K562 (cell line): Measurements from ENCODE around the gene THAP11. TPM values are rescaled to one million over a fixed set of nuclear protein-coding genes. Genes with fewer than 3 reads are reported as not detected.
A peak's percentile ranks its signal among the peaks of the same experiment; 100 is the strongest.

ENCODE experiments used
- ATAC-seq: fragments of 200-7000 bp; cut with Tn5 transposase; 3 replicates; pipeline ENCODE4 v1.9.1; 2020; ENCODE audit warnings: moderate library complexity
- BruUV-seq: library from RNA; stranded (reverse); fragments of 400-500 nt; replicated peaks from 2 replicates; lab custom pipeline; 2021; lab: Mats Ljungman, UMichigan
- CTCF ChIA-PET: fragments of 300-600 bp; formaldehyde crosslinking; extraction: SDS; loops from one replicate; lab custom pipeline; 2021; ENCODE audit warnings: low intra/inter-chr PET ratio; lab: Yijun Ruan, JAX
- POLR2A ChIA-PET: fragments of 300-600, 350-650 bp; sonication (Branson Sonifier 250); formaldehyde crosslinking; extraction: SDS; loops from one replicate; lab custom pipeline; 2021; ENCODE audit warnings: antibody characterized with exemption, inconsistent platforms; lab: Yijun Ruan, JAX
- DNase-seq, 4 experiments: peaks; one replicate each; pipeline versions ENCODE4 v3.0.0 to v3.0.0-alpha.2; 2011 to 2018; ENCODE audit warnings: low spot score in 3 of 4, mixed read lengths in 3 of 4; ENCODE audit errors: extremely low read depth in 1 of 4
- FAIRE-seq: peaks from 2 replicates; lab custom pipeline; 2011; peaks lifted over from hg19 to GRCh38; lab: Jason Lieb, UNC
- H2AFZ ChIP-seq: 2 replicates; pipeline ENCODE4 v1.6.0; 2011; ENCODE audit warnings: low read depth, low read length, control low read depth, inconsistent platforms
- H3K27ac ChIP-seq: fragments of 200-600 bp; 3 replicates; pipeline ENCODE4 v1.8.0; 2011; ENCODE audit warnings: low read depth, mild to moderate bottlenecking, control low read depth, inconsistent platforms, low read length, moderate library complexity, mixed read lengths; ENCODE audit errors: extremely low read depth
- H3K27me3 ChIP-seq, 2 experiments: fragments of 300-600 bp in 1 of 2; 2 replicates in 1 of 2; 3 replicates in 1 of 2; pipeline versions ENCODE4 v1.6.0 to v1.8.0; 2011; ENCODE audit warnings: inconsistent platforms in 2 of 2, low read length in 2 of 2, mild to moderate bottlenecking in 1 of 2, mixed read lengths in 1 of 2, moderate library complexity in 1 of 2; ENCODE audit not compliant: control insufficient read depth in 2 of 2, insufficient read depth in 2 of 2
- H3K36me3 ChIP-seq: fragments of 300-600 bp; 3 replicates; pipeline ENCODE4 v1.8.0; 2011; ENCODE audit warnings: mild to moderate bottlenecking, low read length, inconsistent platforms; ENCODE audit not compliant: control insufficient read depth, insufficient read depth
- H3K4me1 ChIP-seq, 2 experiments: fragments of 200-600 bp in 1 of 2; replicated peaks in 1 of 2; 2 replicates in 1 of 2; 3 replicates in 1 of 2; pipeline versions ENCODE4 v1.5.1 to v1.8.0; 2011; ENCODE audit warnings: inconsistent platforms in 2 of 2, low read length in 2 of 2, mild to moderate bottlenecking in 1 of 2, mixed read lengths in 1 of 2, moderate library complexity in 1 of 2; ENCODE audit not compliant: control insufficient read depth in 2 of 2, insufficient read depth in 2 of 2
- H3K4me2 ChIP-seq: 2 replicates; pipeline ENCODE4 v1.6.1; 2011; ENCODE audit warnings: low read length, control low read depth, inconsistent platforms, mixed read lengths; ENCODE audit not compliant: insufficient read depth
- H3K4me3 ChIP-seq: fragments of 200-600 bp; sonication (generic), shearing (Covaris generic); 2 replicates; pipeline ENCODE4 v1.5.1; 2016; ENCODE audit warnings: control low read depth, inconsistent platforms
- H3K79me2 ChIP-seq: fragments of 200-600 bp; 3 replicates; pipeline ENCODE4 v1.8.0; 2011; ENCODE audit warnings: low read length, inconsistent platforms; ENCODE audit not compliant: control insufficient read depth, insufficient read depth
- H3K9ac ChIP-seq, 2 experiments: 2 replicates each; pipeline versions ENCODE4 v1.6.0 to v1.6.1; 2011; ENCODE audit warnings: low read depth in 2 of 2, low read length in 2 of 2, control low read depth in 1 of 2, inconsistent platforms in 1 of 2, mild to moderate bottlenecking in 1 of 2, mixed read lengths in 1 of 2; ENCODE audit not compliant: insufficient read depth in 1 of 2
- H3K9me1 ChIP-seq: one replicate; pipeline ENCODE4 v1.6.0; 2011; ENCODE audit warnings: inconsistent platforms, mild to moderate bottlenecking, low read length, moderate library complexity; ENCODE audit not compliant: control insufficient read depth, insufficient read depth
- H3K9me3 ChIP-seq: replicated peaks from 2 replicates; pipeline ENCODE4 v1.5.1; 2011; ENCODE audit warnings: low read depth, low read length, inconsistent platforms; ENCODE audit not compliant: control insufficient read depth, insufficient read depth
- H4K20me1 ChIP-seq: replicated peaks from 2 replicates; pipeline ENCODE4 v1.6.1; 2011; ENCODE audit warnings: low read length, inconsistent platforms, mixed read lengths; ENCODE audit not compliant: control insufficient read depth, insufficient read depth
- NFRKB ChIP-seq: fragments of 450-650 bp; IDR thresholded peaks from 2 replicates; pipeline ENCODE4 v1.6.1; 2016; ENCODE audit warnings: low read depth
- WGBS: fragments of 100-300 bp; shearing (Covaris generic); methylation state at CpG from one replicate; pipeline ENCODE4 v1.1.6; 2016; ENCODE audit warnings: low coverage, mixed read lengths; ENCODE audit not compliant: insufficient coverage; ENCODE audit errors: missing lambda C conversion rate; 5-methylcytosine and 5-hydroxymethylcytosine counted together
- in situ Hi-C: fragments of 300-500 bp; cut with MboI; formaldehyde crosslinking; loops from 4 replicates; pipeline ENCODE4 v1.15.0; 2018; ENCODE audit warnings: inconsistent platforms, mixed read lengths
- intact Hi-C: fragments of 100-400 bp; cut with micrococcal nuclease; formaldehyde crosslinking; loops from 2 replicates; pipeline ENCODE4 v1.14.2; 2022
- polyA plus RNA-seq, 8 experiments: library from polyadenylated mRNA; depleted of rRNA in 4 of 8; stranded (reverse) in 5 of 8; unstranded in 3 of 8; fragments of >200 nt; fragmentation: Nextera tagmentation in 2 of 8; fragmentation: Illumina TruSeq in 1 of 8; extraction: Ambion mirVana in 2 of 8; extraction: Trizol in 1 of 8; gene quantifications; 2 replicates each; pipeline versions ENCODE4 v1.2.1 to v1.2.3, GENCODE V29; 2011 to 2014; ENCODE audit warnings: inconsistent platforms in 1 of 8, missing spikeins in 1 of 8
- total RNA-seq, 7 experiments: library from RNA; depleted of rRNA in 6 of 7; stranded (reverse); fragments of >200 nt in 6 of 7; fragmentation: Illumina TruSeq in 2 of 7; extraction: Trizol in 2 of 7; gene quantifications; 2 replicates each; pipeline versions ENCODE4 v1.2.1 to v1.2.3, GENCODE V29; 2011 to 2021; ENCODE audit warnings: low replicate concordance in 1 of 7
- TF ChIP-seq, protein P1 (sequence below), 2 experiments: IDR thresholded peaks; 2 replicates each; pipeline ENCODE4 v1.6.1; 2011; ENCODE audit warnings: borderline replicate concordance in 1 of 2, control low read depth in 1 of 2, low read depth in 1 of 2, low read length in 1 of 2, mild to moderate bottlenecking in 1 of 2, mixed read lengths in 1 of 2, moderate library complexity in 1 of 2; ENCODE audit not compliant: insufficient read depth in 1 of 2, insufficient read length in 1 of 2, poor library complexity in 1 of 2, severe bottlenecking in 1 of 2; ENCODE audit errors: extremely low read depth in 1 of 2
- TF ChIP-seq, protein P2 (sequence below): fragments of 450-650 bp; IDR thresholded peaks from 2 replicates; pipeline ENCODE4 v1.6.1; 2018; ENCODE audit not compliant: partially characterized antibody

Gene THAP11
- total and polyA plus RNA-seq, 9 of the 15 experiments (the other 6 are each of a cell fraction or from before 2014, with no cell fraction given), result 2.4 to 31.6 (median 21.4) TPM

DNA sequence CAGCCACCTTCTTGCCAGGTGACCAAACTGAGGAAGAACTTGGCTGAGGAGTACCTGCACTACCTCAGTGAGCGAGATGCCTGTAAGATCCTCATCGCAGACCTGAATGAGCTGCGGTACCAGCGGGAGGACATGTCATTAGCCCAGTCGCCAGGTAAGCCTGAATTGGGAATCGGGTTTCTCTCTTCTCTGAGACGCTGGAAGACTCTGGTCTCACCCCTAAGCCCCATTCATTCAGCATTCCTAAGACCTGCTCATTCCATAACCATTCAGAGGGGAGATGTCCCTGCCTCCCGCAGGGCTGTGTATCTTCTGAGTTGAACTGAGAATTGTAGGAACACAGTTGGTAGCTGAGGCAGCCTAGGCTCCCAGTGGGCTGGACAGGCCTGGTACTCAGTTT lies 17.0 kb upstream of the THAP11 start:
- in situ Hi-C loops (no loop called here), intact Hi-C loops (no loop called here)
- Histone ChIP-seq H3K4me2 (no peak overlapping the region), H2AFZ (no peak overlapping the region), H3K9me3 (no peaks in the 10 kb centered on the region), H3K27ac (no peak overlapping the region), H3K9ac (peak overlapping the region in 1 of 2 experiments; percentile 76; a peak in 1 of 4 replicates), H3K36me3 (peaks cover 34% of the 10 kb centered on the region; the same call in 2 of the 3 replicates), H3K4me3 (no peak overlapping the region), H3K27me3 (no peaks in the 10 kb centered on the region), H4K20me1 (no peaks in the 10 kb centered on the region; the same call in 1 of the 2 replicates), H3K79me2 (no peaks in the 10 kb centered on the region), H3K4me1 (peaks cover 0 to 13% of the 10 kb centered on the region in 2 experiments; a peak in 2 of 5 replicates), H3K9me1 (peaks cover 5% of the 10 kb centered on the region)
- no peak for ATAC-seq
- BruUV-seq, result no TSS peak
- WGBS, result 44% methylated on average over 8 of the region's 8 CpGs
- POLR2A ChIA-PET, result interaction anchor here (0.7 to 3.2 kb wide), 2 partner anchors 9 to 44 kb away, joined by 4 to 19 read pairs; no protein-coding TSS in a partner anchor
- FAIRE-seq, result no peak
- TF ChIP-seq NFRKB, result no peak
- TF ChIP-seq, protein P1, sequence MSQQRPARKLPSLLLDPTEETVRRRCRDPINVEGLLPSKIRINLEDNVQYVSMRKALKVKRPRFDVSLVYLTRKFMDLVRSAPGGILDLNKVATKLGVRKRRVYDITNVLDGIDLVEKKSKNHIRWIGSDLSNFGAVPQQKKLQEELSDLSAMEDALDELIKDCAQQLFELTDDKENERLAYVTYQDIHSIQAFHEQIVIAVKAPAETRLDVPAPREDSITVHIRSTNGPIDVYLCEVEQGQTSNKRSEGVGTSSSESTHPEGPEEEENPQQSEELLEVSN (IDR thresholded peaks at IDR 0.05; ENCODE audit: borderline replicate concordance in 1 of 2, extremely low read depth in 1 of 2, insufficient read depth in 1 of 2, insufficient read length in 1 of 2, low read depth in 1 of 2, low read length in 1 of 2, poor library complexity in 1 of 2, severe bottlenecking in 1 of 2), result no peak
- TF ChIP-seq, protein P2, sequence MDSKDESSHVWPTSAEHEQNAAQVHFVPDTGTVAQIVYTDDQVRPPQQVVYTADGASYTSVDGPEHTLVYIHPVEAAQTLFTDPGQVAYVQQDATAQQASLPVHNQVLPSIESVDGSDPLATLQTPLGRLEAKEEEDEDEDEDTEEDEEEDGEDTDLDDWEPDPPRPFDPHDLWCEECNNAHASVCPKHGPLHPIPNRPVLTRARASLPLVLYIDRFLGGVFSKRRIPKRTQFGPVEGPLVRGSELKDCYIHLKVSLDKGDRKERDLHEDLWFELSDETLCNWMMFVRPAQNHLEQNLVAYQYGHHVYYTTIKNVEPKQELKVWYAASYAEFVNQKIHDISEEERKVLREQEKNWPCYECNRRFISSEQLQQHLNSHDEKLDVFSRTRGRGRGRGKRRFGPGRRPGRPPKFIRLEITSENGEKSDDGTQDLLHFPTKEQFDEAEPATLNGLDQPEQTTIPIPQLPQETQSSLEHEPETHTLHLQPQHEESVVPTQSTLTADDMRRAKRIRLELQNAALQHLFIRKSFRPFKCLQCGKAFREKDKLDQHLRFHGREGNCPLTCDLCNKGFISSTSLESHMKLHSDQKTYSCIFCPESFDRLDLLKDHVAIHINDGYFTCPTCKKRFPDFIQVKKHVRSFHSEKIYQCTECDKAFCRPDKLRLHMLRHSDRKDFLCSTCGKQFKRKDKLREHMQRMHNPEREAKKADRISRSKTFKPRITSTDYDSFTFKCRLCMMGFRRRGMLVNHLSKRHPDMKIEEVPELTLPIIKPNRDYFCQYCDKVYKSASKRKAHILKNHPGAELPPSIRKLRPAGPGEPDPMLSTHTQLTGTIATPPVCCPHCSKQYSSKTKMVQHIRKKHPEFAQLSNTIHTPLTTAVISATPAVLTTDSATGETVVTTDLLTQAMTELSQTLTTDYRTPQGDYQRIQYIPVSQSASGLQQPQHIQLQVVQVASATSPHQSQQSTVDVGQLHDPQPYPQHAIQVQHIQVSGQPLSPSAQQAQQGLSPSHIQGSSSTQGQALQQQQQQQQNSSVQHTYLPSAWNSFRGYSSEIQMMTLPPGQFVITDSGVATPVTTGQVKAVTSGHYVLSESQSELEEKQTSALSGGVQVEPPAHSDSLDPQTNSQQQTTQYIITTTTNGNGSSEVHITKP, result no peak
- DNase-seq, result no peak
- CTCF ChIA-PET, result no interaction called here
